ENCODE data around the gene RARG.

- TF ChIP-seq ZNF8 (CRISPR knock-in tag; IDR thresholded peaks at IDR 0.05) (no peak), CREB5 (CRISPR knock-in tag; IDR thresholded peaks at IDR 0.05; ENCODE audit: low read depth) (no peak), OSR1 (CRISPR knock-in tag; IDR thresholded peaks at IDR 0.05) (no peak), ZFP30 (CRISPR knock-in tag; IDR thresholded peaks at IDR 0.05) (no peak), BACH2 (CRISPR knock-in tag; IDR thresholded peaks at IDR 0.05; ENCODE audit: borderline replicate concordance) (no peak), RARB (CRISPR knock-in tag; IDR thresholded peaks at IDR 0.05) (no peak), GLIS3 (CRISPR knock-in tag; IDR thresholded peaks at IDR 0.05) (no peak), ZNF565 (CRISPR knock-in tag; conservative IDR thresholded peaks at IDR 0.05; ENCODE audit: low read depth) (no peak), ZNF70 (CRISPR knock-in tag; IDR thresholded peaks at IDR 0.05) (no peak)
- TF ChIP-seq, protein P1, sequence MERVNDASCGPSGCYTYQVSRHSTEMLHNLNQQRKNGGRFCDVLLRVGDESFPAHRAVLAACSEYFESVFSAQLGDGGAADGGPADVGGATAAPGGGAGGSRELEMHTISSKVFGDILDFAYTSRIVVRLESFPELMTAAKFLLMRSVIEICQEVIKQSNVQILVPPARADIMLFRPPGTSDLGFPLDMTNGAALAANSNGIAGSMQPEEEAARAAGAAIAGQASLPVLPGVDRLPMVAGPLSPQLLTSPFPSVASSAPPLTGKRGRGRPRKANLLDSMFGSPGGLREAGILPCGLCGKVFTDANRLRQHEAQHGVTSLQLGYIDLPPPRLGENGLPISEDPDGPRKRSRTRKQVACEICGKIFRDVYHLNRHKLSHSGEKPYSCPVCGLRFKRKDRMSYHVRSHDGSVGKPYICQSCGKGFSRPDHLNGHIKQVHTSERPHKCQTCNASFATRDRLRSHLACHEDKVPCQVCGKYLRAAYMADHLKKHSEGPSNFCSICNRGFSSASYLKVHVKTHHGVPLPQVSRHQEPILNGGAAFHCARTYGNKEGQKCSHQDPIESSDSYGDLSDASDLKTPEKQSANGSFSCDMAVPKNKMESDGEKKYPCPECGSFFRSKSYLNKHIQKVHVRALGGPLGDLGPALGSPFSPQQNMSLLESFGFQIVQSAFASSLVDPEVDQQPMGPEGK (CRISPR knock-in tag; IDR thresholded peaks at IDR 0.05; ENCODE audit: borderline replicate concordance), result no peak
- TF ChIP-seq, protein P2, sequence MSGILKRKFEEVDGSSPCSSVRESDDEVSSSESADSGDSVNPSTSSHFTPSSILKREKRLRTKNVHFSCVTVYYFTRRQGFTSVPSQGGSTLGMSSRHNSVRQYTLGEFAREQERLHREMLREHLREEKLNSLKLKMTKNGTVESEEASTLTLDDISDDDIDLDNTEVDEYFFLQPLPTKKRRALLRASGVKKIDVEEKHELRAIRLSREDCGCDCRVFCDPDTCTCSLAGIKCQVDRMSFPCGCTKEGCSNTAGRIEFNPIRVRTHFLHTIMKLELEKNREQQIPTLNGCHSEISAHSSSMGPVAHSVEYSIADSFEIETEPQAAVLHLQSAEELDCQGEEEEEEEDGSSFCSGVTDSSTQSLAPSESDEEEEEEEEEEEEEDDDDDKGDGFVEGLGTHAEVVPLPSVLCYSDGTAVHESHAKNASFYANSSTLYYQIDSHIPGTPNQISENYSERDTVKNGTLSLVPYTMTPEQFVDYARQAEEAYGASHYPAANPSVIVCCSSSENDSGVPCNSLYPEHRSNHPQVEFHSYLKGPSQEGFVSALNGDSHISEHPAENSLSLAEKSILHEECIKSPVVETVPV (CRISPR knock-in tag; IDR thresholded peaks at IDR 0.05), result no peak
- TF ChIP-seq, protein P3, sequence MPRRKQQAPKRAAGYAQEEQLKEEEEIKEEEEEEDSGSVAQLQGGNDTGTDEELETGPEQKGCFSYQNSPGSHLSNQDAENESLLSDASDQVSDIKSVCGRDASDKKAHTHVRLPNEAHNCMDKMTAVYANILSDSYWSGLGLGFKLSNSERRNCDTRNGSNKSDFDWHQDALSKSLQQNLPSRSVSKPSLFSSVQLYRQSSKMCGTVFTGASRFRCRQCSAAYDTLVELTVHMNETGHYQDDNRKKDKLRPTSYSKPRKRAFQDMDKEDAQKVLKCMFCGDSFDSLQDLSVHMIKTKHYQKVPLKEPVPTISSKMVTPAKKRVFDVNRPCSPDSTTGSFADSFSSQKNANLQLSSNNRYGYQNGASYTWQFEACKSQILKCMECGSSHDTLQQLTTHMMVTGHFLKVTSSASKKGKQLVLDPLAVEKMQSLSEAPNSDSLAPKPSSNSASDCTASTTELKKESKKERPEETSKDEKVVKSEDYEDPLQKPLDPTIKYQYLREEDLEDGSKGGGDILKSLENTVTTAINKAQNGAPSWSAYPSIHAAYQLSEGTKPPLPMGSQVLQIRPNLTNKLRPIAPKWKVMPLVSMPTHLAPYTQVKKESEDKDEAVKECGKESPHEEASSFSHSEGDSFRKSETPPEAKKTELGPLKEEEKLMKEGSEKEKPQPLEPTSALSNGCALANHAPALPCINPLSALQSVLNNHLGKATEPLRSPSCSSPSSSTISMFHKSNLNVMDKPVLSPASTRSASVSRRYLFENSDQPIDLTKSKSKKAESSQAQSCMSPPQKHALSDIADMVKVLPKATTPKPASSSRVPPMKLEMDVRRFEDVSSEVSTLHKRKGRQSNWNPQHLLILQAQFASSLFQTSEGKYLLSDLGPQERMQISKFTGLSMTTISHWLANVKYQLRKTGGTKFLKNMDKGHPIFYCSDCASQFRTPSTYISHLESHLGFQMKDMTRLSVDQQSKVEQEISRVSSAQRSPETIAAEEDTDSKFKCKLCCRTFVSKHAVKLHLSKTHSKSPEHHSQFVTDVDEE (CRISPR knock-in tag; IDR thresholded peaks at IDR 0.05), result no peak
Measured at GRCh38 chr12:53227836-53228235, 4.2 kb downstream of the RARG start.

All from SK-N-SH treated with all-trans-retinoic acid at 6 μM for 48 hours (cell line).